Measurements from ENCODE around the gene MDH1B. TPM values are rescaled to one million over a fixed set of nuclear protein-coding genes. Genes with fewer than 3 reads are reported as not detected.

The MDH1B gene
- total RNA-seq, 1 experiment from 2014 or later, result 2.0 TPM

DNA sequence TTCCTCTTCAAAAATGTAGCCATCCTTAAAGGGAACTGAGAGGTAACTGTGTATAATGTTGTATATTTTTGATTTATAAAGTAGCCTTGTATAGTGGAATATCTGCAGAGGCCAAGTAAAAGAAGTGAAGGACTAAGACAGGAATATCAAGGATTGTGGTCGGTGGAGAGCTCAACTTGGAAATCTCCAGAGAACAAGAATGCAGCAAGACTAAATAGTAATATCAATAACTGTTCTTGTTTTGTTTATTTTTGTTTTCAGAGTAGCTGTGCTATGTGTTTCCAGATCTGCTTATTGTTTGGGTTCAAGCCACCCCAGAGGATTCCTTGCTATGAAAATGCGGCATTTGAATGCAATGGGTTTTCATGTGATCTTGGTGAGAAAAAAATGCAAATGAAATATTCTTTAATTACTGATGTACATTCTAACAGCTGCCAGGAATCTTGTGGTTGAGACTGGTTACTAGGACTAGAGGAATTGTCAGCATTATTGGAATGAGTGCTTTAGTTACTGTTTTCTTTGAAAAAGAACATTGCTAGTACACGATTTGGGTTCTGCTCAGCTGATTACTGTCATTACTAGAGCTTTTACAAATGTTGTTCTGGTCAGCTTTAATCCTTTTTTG lies 25.3 kb upstream of the MDH1B start:
- DNase-seq, result no peak
- Histone ChIP-seq H3K4me3 (ENCODE audit: insufficient read depth, low read depth, low read length) (no peak overlapping the region), H3K27me3 (ENCODE audit: control insufficient read depth, insufficient read depth, low read length) (no peaks in the 10 kb centered on the region), H3K36me3 (replicated peaks; ENCODE audit: control insufficient read depth, insufficient read depth, low read length) (peaks cover 9% of the 10 kb centered on the region)

- no peaks in the 10 kb centered on the region for H3K27me3 ChIP-seq (ENCODE audit: control insufficient read depth, insufficient read depth, low read length)
- DNase-seq, result no peak
- H3K4me3 ChIP-seq (ENCODE audit: insufficient read depth, low read depth, low read length), result no peak overlapping the region
- peaks cover 8% of the 10 kb centered on the region for H3K36me3 ChIP-seq (replicated peaks; ENCODE audit: control insufficient read depth, insufficient read depth, low read length)
Measured at GRCh38 chr2:206784559-206785353, 19.6 kb upstream of the MDH1B start.

DNA sequence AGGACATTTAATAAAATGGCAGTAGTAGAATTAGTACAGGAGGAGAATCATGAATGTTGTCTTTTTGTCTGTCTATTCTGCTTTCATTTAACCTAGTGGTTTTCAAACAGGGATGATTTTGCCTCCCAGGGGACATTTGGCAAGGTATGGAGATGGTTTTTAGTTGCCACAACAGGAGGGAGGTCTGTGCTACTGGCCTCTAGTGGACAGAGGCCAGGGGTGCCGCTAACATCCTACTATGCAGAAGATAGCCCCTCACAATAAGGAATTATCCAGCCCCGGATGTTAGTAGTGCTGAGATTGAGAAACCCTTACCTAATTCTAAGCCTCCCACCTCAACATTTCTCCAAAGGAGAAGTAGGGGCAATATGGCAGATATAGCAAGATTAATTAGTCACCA lies 18.6 kb upstream of the MDH1B start:
- no peaks in the 10 kb centered on the region for H3K27me3 ChIP-seq (ENCODE audit: control insufficient read depth, insufficient read depth, low read length)
- DNase-seq, result peak; percentile 42
- peaks cover 6% of the 10 kb centered on the region for H3K36me3 ChIP-seq (replicated peaks; ENCODE audit: control insufficient read depth, insufficient read depth, low read length)
- no peak overlapping the region for H3K4me3 ChIP-seq (ENCODE audit: insufficient read depth, low read depth, low read length)

GRCh38 chr2:206780671-206781070 lies 15.5 kb upstream of the MDH1B start:
- no peak for DNase-seq
- H3K36me3 ChIP-seq (replicated peaks; ENCODE audit: control insufficient read depth, insufficient read depth, low read length), result peaks cover 6% of the 10 kb centered on the region
- H3K4me3 ChIP-seq (ENCODE audit: insufficient read depth, low read depth, low read length), result no peak overlapping the region
- no peaks in the 10 kb centered on the region for H3K27me3 ChIP-seq (ENCODE audit: control insufficient read depth, insufficient read depth, low read length)

DNA sequence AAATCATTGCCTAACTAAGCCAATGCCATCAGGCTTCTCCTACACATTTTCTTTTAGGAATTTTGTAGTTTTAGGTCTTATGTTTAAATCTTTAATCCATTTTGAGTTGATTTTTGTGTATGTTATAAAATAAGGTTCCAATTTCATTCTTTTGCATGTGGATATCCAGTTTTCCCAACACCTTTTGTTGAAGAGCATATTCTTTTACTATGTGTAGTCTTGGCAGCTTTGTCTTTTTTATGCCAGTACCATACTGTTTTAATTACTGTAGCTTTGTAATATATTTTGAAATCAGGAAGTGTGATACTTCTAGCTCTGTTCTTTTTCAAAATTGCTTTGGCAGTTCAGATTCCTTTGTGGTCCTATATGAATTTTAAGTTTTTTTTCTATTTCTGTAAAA lies 11.3 kb upstream of the MDH1B start:
- no peak overlapping the region for H3K4me3 ChIP-seq (ENCODE audit: insufficient read depth, low read depth, low read length)
- no peak for DNase-seq
- H3K36me3 ChIP-seq (replicated peaks; ENCODE audit: control insufficient read depth, insufficient read depth, low read length), result peaks cover 3% of the 10 kb centered on the region
- H3K27me3 ChIP-seq (ENCODE audit: control insufficient read depth, insufficient read depth, low read length), result no peaks in the 10 kb centered on the region

DNA sequence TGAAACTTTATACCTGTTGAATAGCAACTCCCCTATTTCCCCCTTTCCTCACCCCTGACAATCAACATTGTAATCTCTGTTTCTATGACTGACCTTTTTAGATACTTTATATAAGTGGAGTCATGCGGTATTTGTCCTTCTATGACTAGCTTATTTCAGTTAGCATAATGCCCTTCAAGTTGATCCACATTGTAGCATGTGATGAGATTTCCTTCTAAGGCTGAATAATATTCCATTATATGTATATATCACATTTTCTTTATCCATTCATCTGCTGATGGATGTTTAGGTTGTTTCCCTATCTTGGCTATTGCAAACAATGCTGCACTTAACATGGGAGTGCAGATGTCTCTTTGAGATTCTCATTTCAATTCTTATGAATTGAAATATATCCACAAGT lies 9.7 kb upstream of the MDH1B start:
- peaks cover 3% of the 10 kb centered on the region for H3K36me3 ChIP-seq (replicated peaks; ENCODE audit: control insufficient read depth, insufficient read depth, low read length)

GRCh38 chr2:206766057-206766930 lies 1.2 kb upstream of the MDH1B start:
- Histone ChIP-seq H3K27me3 (ENCODE audit: control insufficient read depth, insufficient read depth, low read length) (peaks cover 2% of the 10 kb centered on the region; the same call in 1 of the 2 replicates), H3K36me3 (replicated peaks; ENCODE audit: control insufficient read depth, insufficient read depth, low read length) (no peaks in the 10 kb centered on the region; the same call in none of the 2 replicates), H3K4me3 (ENCODE audit: insufficient read depth, low read depth, low read length) (peak overlapping the region; percentile 91)
- no peak for DNase-seq

More for the DNA sequence above, 9.7 kb upstream of the MDH1B start:
- Histone ChIP-seq H3K4me3 (ENCODE audit: insufficient read depth, low read depth, low read length) (no peak overlapping the region), H3K27me3 (ENCODE audit: control insufficient read depth, insufficient read depth, low read length) (no peaks in the 10 kb centered on the region)
- no peak for DNase-seq

DNA sequence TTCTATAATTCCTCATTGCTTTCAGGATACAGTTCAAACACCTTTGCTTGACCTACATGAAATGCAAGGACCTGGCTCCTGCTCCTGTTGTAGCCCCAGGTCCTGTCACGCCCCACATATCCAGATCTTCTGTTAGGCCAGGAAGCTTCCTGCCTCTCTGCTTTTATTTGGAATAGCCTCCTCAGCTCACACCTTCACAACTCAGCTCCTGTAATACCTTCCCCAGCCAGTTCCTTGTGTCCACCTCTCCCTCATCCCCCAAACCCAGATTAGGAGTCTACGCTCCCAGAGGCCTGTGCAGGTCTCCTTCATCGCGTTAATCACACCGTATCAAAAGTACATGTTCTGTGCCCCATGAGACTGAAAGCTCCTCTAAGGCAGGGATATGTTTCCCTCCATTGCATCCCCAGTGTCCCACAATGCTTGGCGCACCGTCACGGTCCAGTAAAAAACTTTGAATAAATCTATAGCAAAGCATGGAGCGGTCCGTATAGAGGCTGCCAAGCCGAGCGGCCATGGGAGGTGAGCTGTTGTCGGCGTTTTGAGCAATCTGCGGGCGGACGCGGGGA lies 371 bp downstream of the MDH1B start:
- Histone ChIP-seq H3K36me3 (replicated peaks; ENCODE audit: control insufficient read depth, insufficient read depth, low read length) (no peaks in the 10 kb centered on the region; the same call in 1 of the 2 replicates), H3K4me3 (ENCODE audit: insufficient read depth, low read depth, low read length) (peak overlapping the region; percentile 91), H3K27me3 (ENCODE audit: control insufficient read depth, insufficient read depth, low read length) (peaks cover 2% of the 10 kb centered on the region; the same call in 1 of the 2 replicates)
- peak; percentile 16 for DNase-seq

DNA sequence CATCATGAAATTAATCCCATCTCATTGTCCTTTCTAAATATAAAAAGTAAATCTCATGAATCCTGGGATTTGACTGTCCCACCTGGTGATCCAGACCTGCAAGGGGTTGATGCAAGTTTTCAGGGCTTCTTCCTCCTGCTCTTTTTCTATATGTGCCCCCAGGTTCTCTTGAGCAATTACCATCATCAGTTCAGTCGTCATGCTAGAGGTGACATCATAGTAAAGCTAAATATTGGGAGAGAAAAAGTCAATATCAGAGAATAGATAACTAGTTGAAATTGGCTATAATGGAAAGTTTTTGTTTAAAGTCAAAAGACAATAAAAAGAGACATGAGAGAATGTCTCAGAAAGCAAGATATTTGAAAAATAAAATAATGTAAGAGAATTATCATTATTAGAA lies 8.3 kb downstream of the MDH1B start:
- Histone ChIP-seq H3K4me3 (ENCODE audit: insufficient read depth, low read depth, low read length) (no peak overlapping the region), H3K36me3 (replicated peaks; ENCODE audit: control insufficient read depth, insufficient read depth, low read length) (no peaks in the 10 kb centered on the region), H3K27me3 (ENCODE audit: control insufficient read depth, insufficient read depth, low read length) (no peaks in the 10 kb centered on the region; the same call in 1 of the 2 replicates)
- no peak for DNase-seq

DNA sequence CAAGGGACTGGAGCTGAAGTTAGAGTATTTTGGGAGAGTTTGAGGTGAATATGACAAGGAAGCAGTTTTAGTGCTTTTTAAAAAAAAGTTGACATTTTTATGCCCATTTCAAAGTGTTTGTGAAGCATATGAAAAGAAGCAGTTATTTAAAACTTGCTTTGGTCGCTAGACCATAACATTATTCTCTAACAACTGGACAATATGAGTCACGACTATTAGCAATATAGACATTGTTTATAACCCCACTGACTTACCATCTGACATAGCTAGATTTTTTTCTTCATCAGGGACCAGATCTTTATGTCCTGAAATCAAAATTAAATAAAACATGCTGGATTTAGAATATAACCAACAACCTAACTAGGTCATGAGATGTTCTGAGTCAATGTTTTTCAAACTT lies 24.3 kb downstream of the MDH1B start:
- H3K27me3 ChIP-seq (ENCODE audit: control insufficient read depth, insufficient read depth, low read length), result no peaks in the 10 kb centered on the region
- no peak for DNase-seq
- H3K4me3 ChIP-seq (ENCODE audit: insufficient read depth, low read depth, low read length), result no peak overlapping the region
- H3K36me3 ChIP-seq (replicated peaks; ENCODE audit: control insufficient read depth, insufficient read depth, low read length), result no peaks in the 10 kb centered on the region

- Histone ChIP-seq H3K36me3 (replicated peaks; ENCODE audit: control insufficient read depth, insufficient read depth, low read length) (no peaks in the 10 kb centered on the region), H3K4me3 (ENCODE audit: insufficient read depth, low read depth, low read length) (no peak overlapping the region)
- DNase-seq, result no peak
Measured at GRCh38 chr2:206739271-206739670, 25.9 kb downstream of the MDH1B start.

DNA sequence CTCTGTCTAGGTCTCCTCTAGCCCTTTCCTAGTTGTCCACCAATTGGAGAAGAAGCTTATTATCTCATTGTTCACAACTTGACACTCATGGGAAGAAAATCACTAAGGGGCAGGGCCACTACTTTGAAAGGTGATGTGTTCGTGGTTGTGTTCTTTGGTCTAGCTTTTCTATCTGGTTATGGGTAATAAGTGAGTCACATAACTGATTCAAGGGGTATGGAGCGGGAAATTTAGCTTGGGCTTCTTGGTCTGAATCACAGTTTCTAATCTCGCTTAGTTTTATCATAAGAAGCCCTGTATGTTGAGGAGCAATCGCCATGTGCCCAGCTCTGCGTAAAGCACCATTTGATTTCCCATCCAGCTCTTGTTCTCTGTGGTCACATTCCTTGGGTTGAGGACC lies 28.2 kb downstream of the MDH1B start:
- DNase-seq, result no peak
- Histone ChIP-seq H3K36me3 (replicated peaks; ENCODE audit: control insufficient read depth, insufficient read depth, low read length) (no peaks in the 10 kb centered on the region), H3K4me3 (ENCODE audit: insufficient read depth, low read depth, low read length) (no peak overlapping the region), H3K27me3 (ENCODE audit: control insufficient read depth, insufficient read depth, low read length) (no peaks in the 10 kb centered on the region)

More at GRCh38 chr2:206739271-206739670, 25.9 kb downstream of the MDH1B start:
- H3K27me3 ChIP-seq (ENCODE audit: control insufficient read depth, insufficient read depth, low read length), result no peaks in the 10 kb centered on the region

DNA sequence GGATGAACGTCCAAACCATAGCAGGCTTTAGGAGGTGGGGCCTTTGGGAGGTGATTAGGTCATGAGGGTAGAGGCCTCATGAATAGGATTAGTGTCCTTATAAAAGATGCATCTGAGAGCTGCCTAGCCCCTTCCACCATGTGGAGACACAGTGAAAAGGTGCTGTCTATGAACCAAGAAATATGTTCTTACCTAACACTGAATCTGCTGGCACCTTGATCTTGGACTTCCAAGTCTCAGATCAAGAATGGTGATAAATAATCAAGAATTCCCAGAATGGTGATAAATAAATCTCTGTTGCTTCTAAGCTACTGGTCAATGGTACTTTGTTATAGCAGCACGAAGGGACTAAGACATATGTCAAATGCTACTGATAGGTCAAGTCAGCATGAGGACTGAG lies 31.8 kb downstream of the MDH1B start:
- no peaks in the 10 kb centered on the region for H3K36me3 ChIP-seq (replicated peaks; ENCODE audit: control insufficient read depth, insufficient read depth, low read length)
- no peak for DNase-seq
- H3K4me3 ChIP-seq (ENCODE audit: insufficient read depth, low read depth, low read length), result no peak overlapping the region
- no peaks in the 10 kb centered on the region; the same call in 1 of the 2 replicates for H3K27me3 ChIP-seq (ENCODE audit: control insufficient read depth, insufficient read depth, low read length)

All from H7 (cell line).